H9 (cell line): ENCODE results near the gene ROBO4. TPM values are rescaled to one million over a fixed set of nuclear protein-coding genes. Genes with fewer than 3 reads are reported as not detected.

Experiments used
- DNase-seq: peaks from one replicate; pipeline ENCODE4 v3.0.0-alpha.2; 2017
- H2AFZ ChIP-seq: one replicate; pipeline ENCODE4 v1.6.1; 2013; ENCODE audit warnings: mild to moderate bottlenecking, low read length, control low read depth, moderate library complexity
- H2AK5ac ChIP-seq: 2 replicates; pipeline ENCODE4 v1.6.1; 2013; ENCODE audit warnings: low read length, control low read depth, mixed read lengths; ENCODE audit not compliant: insufficient read length
- H2BK120ac ChIP-seq: one replicate; pipeline ENCODE4 v1.6.1; 2013; ENCODE audit warnings: low read depth, mild to moderate bottlenecking, low read length, control low read depth, inconsistent platforms; ENCODE audit not compliant: poor library complexity, severe bottlenecking
- H2BK12ac ChIP-seq: 2 replicates; pipeline ENCODE4 v1.6.1; 2013; ENCODE audit warnings: low read length, control low read depth, mixed read lengths, low read depth; ENCODE audit not compliant: insufficient read length
- H2BK15ac ChIP-seq: 2 replicates; pipeline ENCODE4 v1.6.1; 2013; ENCODE audit warnings: low read depth, low read length, control low read depth
- H2BK20ac ChIP-seq: one replicate; pipeline ENCODE4 v1.6.1; 2013; ENCODE audit warnings: low read depth, mild to moderate bottlenecking, low read length, control low read depth, inconsistent platforms; ENCODE audit not compliant: poor library complexity, severe bottlenecking
- H2BK5ac ChIP-seq: 2 replicates; pipeline ENCODE4 v1.6.1; 2013; ENCODE audit warnings: low read length, control low read depth, mixed read lengths; ENCODE audit not compliant: insufficient read length
- H3K14ac ChIP-seq: 2 replicates; pipeline ENCODE4 v1.6.1; 2013; ENCODE audit warnings: low read length, control low read depth; ENCODE audit not compliant: insufficient read depth
- H3K18ac ChIP-seq: 2 replicates; pipeline ENCODE4 v1.6.1; 2013; ENCODE audit warnings: low read depth, mild to moderate bottlenecking, mixed read lengths, low read length, control low read depth; ENCODE audit not compliant: insufficient read length
- H3K23ac ChIP-seq: 2 replicates; pipeline ENCODE4 v1.6.1; 2013; ENCODE audit warnings: low read length, control low read depth, mixed read lengths, low read depth; ENCODE audit not compliant: insufficient read length
- H3K23me2 ChIP-seq: 2 replicates; pipeline ENCODE4 v1.6.1; 2013; ENCODE audit warnings: low read depth, mild to moderate bottlenecking, mixed read lengths, low read length, control low read depth; ENCODE audit not compliant: insufficient read length, poor library complexity, severe bottlenecking
- H3K27ac ChIP-seq: 2 replicates; pipeline ENCODE4 v1.5.1; 2013; ENCODE audit warnings: low read length, control low read depth, mixed read lengths, low read depth; ENCODE audit not compliant: insufficient read length
- H3K27me3 ChIP-seq: 2 replicates; pipeline ENCODE4 v1.6.1; 2013; ENCODE audit warnings: low read length, control low read depth, inconsistent platforms; ENCODE audit not compliant: insufficient read depth
- H3K4ac ChIP-seq: 2 replicates; pipeline ENCODE4 v1.6.1; 2013; ENCODE audit warnings: low read depth, mild to moderate bottlenecking, control low read depth, inconsistent platforms, low read length, moderate library complexity
- H3K4me1 ChIP-seq: 2 replicates; pipeline ENCODE4 v1.6.1; 2013; ENCODE audit warnings: low read length, control low read depth, inconsistent platforms; ENCODE audit not compliant: insufficient read depth
- H3K4me2 ChIP-seq: 2 replicates; pipeline ENCODE4 v1.6.1; 2013; ENCODE audit warnings: low read length, control low read depth, mixed read lengths; ENCODE audit not compliant: insufficient read length, insufficient read depth
- H3K56ac ChIP-seq: 2 replicates; pipeline ENCODE4 v1.6.1; 2013; ENCODE audit warnings: low read depth, mild to moderate bottlenecking, mixed read lengths, low read length, control low read depth; ENCODE audit not compliant: insufficient read length
- H3K79me1 ChIP-seq: 2 replicates; pipeline ENCODE4 v1.6.1; 2013; ENCODE audit warnings: low read depth, mild to moderate bottlenecking, moderate library complexity, low read length, control low read depth, inconsistent platforms; ENCODE audit not compliant: insufficient read depth, poor library complexity, severe bottlenecking
- H3K79me2 ChIP-seq: 2 replicates; pipeline ENCODE4 v1.6.1; 2013; ENCODE audit warnings: low read length, control low read depth, inconsistent platforms; ENCODE audit not compliant: insufficient read depth
- H3K9ac ChIP-seq: 2 replicates; pipeline ENCODE4 v1.6.1; 2013; ENCODE audit warnings: low read length, control low read depth, mixed read lengths; ENCODE audit not compliant: insufficient read length; ENCODE audit errors: extremely low read depth
- H3K9me3 ChIP-seq: one replicate; pipeline ENCODE4 v1.6.1; 2013; ENCODE audit warnings: low read depth, low read length, inconsistent platforms; ENCODE audit not compliant: control insufficient read depth
- H3T11ph ChIP-seq: one replicate; pipeline ENCODE4 v1.6.1; 2013; ENCODE audit warnings: mild to moderate bottlenecking, low read length, control low read depth, inconsistent platforms
- H4K20me1 ChIP-seq: one replicate; pipeline ENCODE4 v1.6.1; 2013; ENCODE audit not compliant: control insufficient read depth, insufficient read length, insufficient read depth
- H4K5ac ChIP-seq: 2 replicates; pipeline ENCODE4 v1.6.1; 2013; ENCODE audit warnings: low read depth, mild to moderate bottlenecking, mixed read lengths, low read length, control low read depth; ENCODE audit not compliant: insufficient read length
- H4K8ac ChIP-seq: replicated peaks from 2 replicates; pipeline ENCODE4 v1.6.1; 2013; ENCODE audit warnings: low read length, control low read depth, mixed read lengths, low read depth; ENCODE audit not compliant: insufficient read length
- H4K91ac ChIP-seq: 2 replicates; pipeline ENCODE4 v1.6.1; 2013; ENCODE audit warnings: low read depth, mild to moderate bottlenecking, moderate library complexity, mixed read lengths, low read length, control low read depth; ENCODE audit not compliant: insufficient read length
- H3K27ac Mint-ChIP-seq, 3 experiments: 2 replicates in 2 of 3; 3 replicates in 1 of 3; pipeline ENCODE4 v1.8.0; 2020 to 2021; ENCODE audit warnings: mixed read lengths in 3 of 3, mild to moderate bottlenecking in 1 of 3, moderate library complexity in 1 of 3
- H3K27me3 Mint-ChIP-seq: 2 replicates; pipeline ENCODE4 v1.8.0; 2021; ENCODE audit warnings: low read depth, mild to moderate bottlenecking, moderate library complexity, mixed read lengths
- H3K36me3 Mint-ChIP-seq, 3 experiments: 2 replicates in 2 of 3; 3 replicates in 1 of 3; pipeline ENCODE4 v1.8.0; 2020 to 2021; ENCODE audit warnings: low read depth in 3 of 3, mixed read lengths in 3 of 3; ENCODE audit not compliant: insufficient read depth in 1 of 3
- H3K4me1 Mint-ChIP-seq, 2 experiments: 2 replicates each; pipeline ENCODE4 v1.8.0; 2020; ENCODE audit warnings: mixed read lengths in 2 of 2
- H3K4me3 Mint-ChIP-seq, 2 experiments: 2 replicates in 1 of 2; 3 replicates in 1 of 2; pipeline ENCODE4 v1.8.0; 2020 to 2021; ENCODE audit warnings: mild to moderate bottlenecking in 2 of 2, mixed read lengths in 2 of 2, moderate library complexity in 1 of 2
- H3K9me3 Mint-ChIP-seq, 2 experiments: 2 replicates in 1 of 2; 3 replicates in 1 of 2; pipeline ENCODE4 v1.8.0; 2020; ENCODE audit warnings: mild to moderate bottlenecking in 2 of 2, mixed read lengths in 2 of 2, moderate library complexity in 1 of 2
- CTCF ChIP-seq: fragments of 200-600 bp; sonication (generic); conservative IDR thresholded peaks from 3 replicates; pipeline ENCODE4 v1.8.0; 2021; ENCODE audit warnings: antibody characterized with exemption, mild to moderate bottlenecking
- WGBS: extraction: QIAGEN DNeasy Blood & Tissue Kit; methylation state at CpG from one replicate; pipeline ENCODE4 v1.1.7; 2013; ENCODE audit warnings: missing lambda C conversion rate, low lambda C conversion rate, mixed read lengths; ENCODE audit not compliant: insufficient read length; ENCODE audit errors: extremely low coverage; 5-methylcytosine and 5-hydroxymethylcytosine counted together
- total RNA-seq: library from RNA; stranded (reverse); gene quantifications from 2 replicates; pipeline ENCODE4 v1.2.1, GENCODE V29; 2021

The ROBO4 gene
- total RNA-seq, 1 experiment from 2014 or later = not detected

DNA sequence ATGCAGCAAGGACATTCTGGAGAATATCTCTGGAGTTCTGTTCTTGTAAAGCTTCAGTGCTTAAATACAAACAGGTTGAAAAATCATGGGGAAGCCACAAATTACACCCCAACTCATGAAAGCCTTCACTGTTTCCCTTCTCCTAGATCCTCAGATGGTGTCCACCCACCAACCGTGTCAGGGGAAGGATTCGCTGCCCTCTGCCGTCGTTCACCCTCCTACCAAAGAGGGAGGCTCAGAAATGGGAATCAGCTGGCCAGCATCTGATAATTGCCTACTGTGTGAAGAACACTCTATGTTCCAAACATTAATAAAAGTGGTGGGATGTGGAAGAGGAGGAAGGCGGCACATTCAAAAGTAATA, 45.6 kb upstream of the ROBO4 start:
- Histone ChIP-seq H3K9me3 (no peaks in the 10 kb centered on the region), H2AK5ac (no peak overlapping the region), H2BK120ac (no peak overlapping the region), H3K9ac (no peak overlapping the region), H3K14ac (no peak overlapping the region), H3K79me2 (no peaks in the 10 kb centered on the region), H4K8ac (no peak overlapping the region), H3K27ac (no peak overlapping the region), H3K4me1 (no peaks in the 10 kb centered on the region), H3K4ac (no peak overlapping the region), H2AFZ (no peak overlapping the region), H4K5ac (no peak overlapping the region), H2BK5ac (no peak overlapping the region), H4K20me1 (no peaks in the 10 kb centered on the region), H3K18ac (no peak overlapping the region), H2BK12ac (no peak overlapping the region), H3K23me2 (no peaks in the 10 kb centered on the region), H2BK20ac (no peak overlapping the region), H3K27me3 (no peaks in the 10 kb centered on the region), H3K4me2 (no peak overlapping the region), H3K79me1 (no peaks in the 10 kb centered on the region), H3K56ac (no peak overlapping the region), H3T11ph (no peak overlapping the region), H2BK15ac (no peak overlapping the region), H4K91ac (no peak overlapping the region), H3K23ac (no peak overlapping the region)
- no CpG with 5 or more reads among the region's 5 CpGs for WGBS
- no peak overlapping the region for H3K27ac Mint-ChIP-seq
- TF ChIP-seq CTCF = no peak
- no peak for DNase-seq
- no peak overlapping the region for H3K4me3 Mint-ChIP-seq
- peaks cover 26% of the 10 kb centered on the region for H3K27me3 Mint-ChIP-seq
- H3K9me3 Mint-ChIP-seq = peaks cover 0 to under 1% of the 10 kb centered on the region in 2 experiments; a peak in 2 of 5 replicates
- no peaks in the 10 kb centered on the region for H3K36me3 Mint-ChIP-seq
- H3K4me1 Mint-ChIP-seq = peaks cover 0 to 9% of the 10 kb centered on the region in 2 experiments; a peak in 1 of 4 replicates
